Esophagus muscularis mucosa (tissue), 4 donors: ENCODE results near the gene FCRL5. TPM values are rescaled to one million over a fixed set of nuclear protein-coding genes. Genes with fewer than 3 reads are reported as not detected.

ENCODE experiments used
- DNase-seq: peaks from one replicate; pipeline ENCODE4 v3.0.0-alpha.2; 2017; ENCODE audit errors: extremely low spot score
- H3K27ac ChIP-seq, 4 donors: fragments of 200-600 bp; sonication (generic); replicated peaks in 1 of 4; 1 replicate in 3 of 4; 2 replicates in 1 of 4; pipeline ENCODE4 v1.5.1; 2016 to 2019; ENCODE audit warnings: mild to moderate bottlenecking in 1 of 4
- H3K27me3 ChIP-seq, 4 donors: fragments of 200-600 bp; sonication (generic); one replicate each; pipeline versions ENCODE4 v1.5.1 to v1.6.0; 2016 to 2019
- H3K36me3 ChIP-seq, 4 donors: fragments of 200-600 bp; sonication (generic); one replicate each; pipeline ENCODE4 v1.5.1; 2016 to 2019
- H3K4me1 ChIP-seq, 4 donors: fragments of 200-600 bp; sonication (generic); one replicate each; pipeline ENCODE4 v1.5.1; 2016 to 2019
- H3K4me3 ChIP-seq, 4 donors: fragments of 200-600 bp; sonication (generic); 1 replicate in 2 of 4; 2 replicates in 2 of 4; pipeline ENCODE4 v1.5.1; 2016 to 2019; ENCODE audit warnings: mild to moderate bottlenecking in 4 of 4, moderate library complexity in 1 of 4
- H3K9me3 ChIP-seq, 4 donors: fragments of 200-600 bp; sonication (generic); 1 replicate in 3 of 4; 2 replicates in 1 of 4; pipeline ENCODE4 v1.5.1; 2016 to 2019
- EP300 ChIP-seq: sonication (generic); formaldehyde crosslinking; IDR thresholded peaks from one replicate; pipeline ENCODE4 v1.6.1; 2017; ENCODE audit warnings: antibody characterized with exemption
- POLR2A ChIP-seq: fragments of 450-650 bp; IDR thresholded peaks from one replicate; pipeline ENCODE4 v1.6.1; 2017; ENCODE audit warnings: antibody characterized with exemption, moderate library complexity, mild to moderate bottlenecking, low read depth
- POLR2AphosphoS5 ChIP-seq, 2 donors: sonication (generic); formaldehyde crosslinking; IDR thresholded peaks; one replicate each; pipeline ENCODE4 v1.6.1; 2017; ENCODE audit warnings: antibody characterized with exemption in 2 of 2
- WGBS: methylation state at CpG from one replicate; pipeline ENCODE4 v1.1.5; 2018; 5-methylcytosine and 5-hydroxymethylcytosine counted together
- intact Hi-C: fragments of 100-400 bp; cut with DNase I; formaldehyde crosslinking; loops from one replicate; pipeline ENCODE4 v1.15.1; 2023
- total RNA-seq, 4 donors: library from RNA; depleted of rRNA; stranded (reverse); fragments of >200 nt; gene quantifications; one replicate each; pipeline versions ENCODE4 v1.1.0 to v1.2.1, GENCODE V29; 2016
- TF ChIP-seq, protein P1 (sequence below), 3 experiments: fragments of 200-600 bp in 2 of 3; fragments of 450-650 bp in 1 of 3; sonication (generic) in 2 of 3; IDR thresholded peaks; one replicate each; pipeline ENCODE4 v1.5.1; 2017 to 2019; ENCODE audit warnings: antibody characterized with exemption in 3 of 3, mild to moderate bottlenecking in 2 of 3, moderate library complexity in 1 of 3

The FCRL5 gene
- total RNA-seq, 4 donors from 2014 or later = 0.50 TPM; not detected in 3

GRCh38 chr1:157472959-157473358 is 79.4 kb downstream of the FCRL5 start:
- no peak overlapping the region for H3K4me3 ChIP-seq
- H3K4me1 ChIP-seq = no peaks in the 10 kb centered on the region
- 62% methylated on average over 3 of the region's 3 CpGs for WGBS
- no peak overlapping the region for H3K27ac ChIP-seq
- DNase-seq = no peak
- intact Hi-C loops = no loop called here
- H3K9me3 ChIP-seq = peaks cover 0 to 19% (median 13%) of the 10 kb centered on the region in 4 donors
- no peaks in the 10 kb centered on the region for H3K36me3 ChIP-seq
- TF ChIP-seq, protein P1, sequence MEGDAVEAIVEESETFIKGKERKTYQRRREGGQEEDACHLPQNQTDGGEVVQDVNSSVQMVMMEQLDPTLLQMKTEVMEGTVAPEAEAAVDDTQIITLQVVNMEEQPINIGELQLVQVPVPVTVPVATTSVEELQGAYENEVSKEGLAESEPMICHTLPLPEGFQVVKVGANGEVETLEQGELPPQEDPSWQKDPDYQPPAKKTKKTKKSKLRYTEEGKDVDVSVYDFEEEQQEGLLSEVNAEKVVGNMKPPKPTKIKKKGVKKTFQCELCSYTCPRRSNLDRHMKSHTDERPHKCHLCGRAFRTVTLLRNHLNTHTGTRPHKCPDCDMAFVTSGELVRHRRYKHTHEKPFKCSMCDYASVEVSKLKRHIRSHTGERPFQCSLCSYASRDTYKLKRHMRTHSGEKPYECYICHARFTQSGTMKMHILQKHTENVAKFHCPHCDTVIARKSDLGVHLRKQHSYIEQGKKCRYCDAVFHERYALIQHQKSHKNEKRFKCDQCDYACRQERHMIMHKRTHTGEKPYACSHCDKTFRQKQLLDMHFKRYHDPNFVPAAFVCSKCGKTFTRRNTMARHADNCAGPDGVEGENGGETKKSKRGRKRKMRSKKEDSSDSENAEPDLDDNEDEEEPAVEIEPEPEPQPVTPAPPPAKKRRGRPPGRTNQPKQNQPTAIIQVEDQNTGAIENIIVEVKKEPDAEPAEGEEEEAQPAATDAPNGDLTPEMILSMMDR (IDR thresholded peaks at IDR 0.05) = no peak
- no peak for TF ChIP-seq POLR2A
- TF ChIP-seq POLR2AphosphoS5 (IDR thresholded peaks at IDR 0.05) = no peak
- no peak for TF ChIP-seq EP300
- no peaks in the 10 kb centered on the region for H3K27me3 ChIP-seq

- intact Hi-C loops = no loop called here
Observed at GRCh38 chr1:157472056-157472701, 80.1 kb downstream of the FCRL5 start.

DNA sequence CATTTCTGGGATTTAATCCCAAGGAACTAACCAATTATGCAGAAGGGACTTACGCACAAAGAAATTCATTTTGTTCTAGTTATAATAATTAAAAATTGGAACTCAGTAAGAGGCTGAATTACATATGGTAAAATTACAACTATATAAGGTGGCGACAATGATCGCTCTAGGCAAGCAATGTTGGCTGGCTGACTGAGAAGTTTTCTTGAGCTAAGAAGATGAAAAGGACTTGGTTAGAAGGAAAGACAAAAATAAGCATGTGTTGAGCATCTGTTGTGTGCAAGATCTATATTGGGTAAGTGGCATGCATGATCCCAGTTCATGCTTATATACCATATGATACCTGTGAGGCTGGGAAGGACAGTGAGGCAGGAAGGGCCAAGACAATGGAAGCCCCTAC is 80.8 kb downstream of the FCRL5 start:
- Histone ChIP-seq H3K36me3 (no peaks in the 10 kb centered on the region), H3K4me1 (no peaks in the 10 kb centered on the region), H3K27me3 (no peaks in the 10 kb centered on the region), H3K27ac (no peak overlapping the region), H3K4me3 (no peak overlapping the region), H3K9me3 (peaks cover 0 to 12% (median 7%) of the 10 kb centered on the region in 4 donors)
- no peak for DNase-seq
- TF ChIP-seq POLR2AphosphoS5 (IDR thresholded peaks at IDR 0.05) (no peak), POLR2A (no peak), EP300 (no peak)
- TF ChIP-seq, protein P1 (IDR thresholded peaks at IDR 0.05) = no peak
- intact Hi-C loops = no loop called here
- 82% methylated on average over 3 of the region's 3 CpGs for WGBS

More at GRCh38 chr1:157472056-157472701, 80.1 kb downstream of the FCRL5 start:
- no peaks in the 10 kb centered on the region for H3K27me3 ChIP-seq
- H3K36me3 ChIP-seq = no peaks in the 10 kb centered on the region
- no peaks in the 10 kb centered on the region for H3K4me1 ChIP-seq
- DNase-seq = no peak
- no peak overlapping the region for H3K4me3 ChIP-seq
- WGBS = 30% methylated on average over 5 of the region's 5 CpGs
- no peak for TF ChIP-seq EP300
- no peak for TF ChIP-seq POLR2AphosphoS5 (IDR thresholded peaks at IDR 0.05)
- TF ChIP-seq, protein P1 (IDR thresholded peaks at IDR 0.05) = no peak
- TF ChIP-seq POLR2A = no peak
- peaks cover 0 to 13% (median 9%) of the 10 kb centered on the region in 4 donors for H3K9me3 ChIP-seq
- H3K27ac ChIP-seq = no peak overlapping the region

- intact Hi-C loops = no loop called here
- WGBS = 51% methylated on average over 3 of the region's 4 CpGs
- no peaks in the 10 kb centered on the region for H3K9me3 ChIP-seq
- no peak overlapping the region for H3K4me3 ChIP-seq
- TF ChIP-seq, protein P1 (IDR thresholded peaks at IDR 0.05) = no peak
- TF ChIP-seq EP300 = no peak
- no peak for TF ChIP-seq POLR2A
- no peak for TF ChIP-seq POLR2AphosphoS5 (IDR thresholded peaks at IDR 0.05)
- H3K27me3 ChIP-seq = no peaks in the 10 kb centered on the region
- H3K4me1 ChIP-seq = no peaks in the 10 kb centered on the region
- no peak overlapping the region for H3K27ac ChIP-seq
- no peak for DNase-seq
- H3K36me3 ChIP-seq = no peaks in the 10 kb centered on the region
Observed at GRCh38 chr1:157469752-157470675, 82.3 kb downstream of the FCRL5 start.
